ENCODE results near the gene OPRL1. TPM values are rescaled to one million over a fixed set of nuclear protein-coding genes. Genes with fewer than 3 reads are reported as not detected.

Gene OPRL1
- total RNA-seq: 0.49 TPM
- long read RNA-seq: 0 reads

GRCh38 chr20:64080013-64080812 is at the start of gene OPRL1:
Gene OPRL1, plus strand, starts transcription at chr20:64080082. Its CDS starts 12,639 bp downstream, at chr20:64092721.
- peak; percentile 72 for DNase-seq (ENCODE audit: missing footprints)
- ATAC-seq: peak; percentile 6
- intact Hi-C loops (cut with DNase I): loop anchor here (5.0 kb wide), 1 partner anchor 103 kb away; the partner anchor contains the start of gene SAMD10

GRCh38 chr20:64030371-64031134 is 49.3 kb upstream of the OPRL1 start:
- ATAC-seq: no peak
- intact Hi-C loops (cut with DNase I): no loop called here
- peak; percentile 68 for DNase-seq (ENCODE audit: missing footprints)

- intact Hi-C loops (cut with DNase I): no loop called here
- DNase-seq (ENCODE audit: missing footprints): peak; percentile 37
- no peak for ATAC-seq
Measured at GRCh38 chr20:64031822-64032314, 48.0 kb upstream of the OPRL1 start.

- ATAC-seq (no peak), DNase-seq (ENCODE audit: missing footprints) (peak; percentile 63)
- intact Hi-C loops (cut with DNase I): no loop called here
Measured at GRCh38 chr20:64032706-64033624, 46.9 kb upstream of the OPRL1 start.

- DNase-seq (ENCODE audit: missing footprints) (peak; percentile 67), ATAC-seq (peak; percentile 75)
- intact Hi-C loops (cut with DNase I): no loop called here
Measured at GRCh38 chr20:64033981-64034493, 45.8 kb upstream of the OPRL1 start.

- intact Hi-C loops (cut with DNase I): no loop called here
- ATAC-seq (no peak), DNase-seq (ENCODE audit: missing footprints) (peak; percentile 14)
Measured at GRCh38 chr20:64035066-64035932, 44.6 kb upstream of the OPRL1 start.

- intact Hi-C loops (cut with DNase I): no loop called here
- ATAC-seq (no peak), DNase-seq (ENCODE audit: missing footprints) (peak; percentile 46)
Measured at GRCh38 chr20:64035933-64036345, 43.9 kb upstream of the OPRL1 start, which contains the start of gene C20orf204. Gene C20orf204, plus strand, starts transcription at chr20:64036182. Its CDS starts 142 bp downstream, at chr20:64036324.

- ATAC-seq: no peak
- intact Hi-C loops (cut with DNase I): no loop called here
- peak; percentile 53 for DNase-seq (ENCODE audit: missing footprints)
Measured at GRCh38 chr20:64036346-64037198, 43.3 kb upstream of the OPRL1 start.

GRCh38 chr20:64037199-64037497 is 42.7 kb upstream of the OPRL1 start:
- DNase-seq (ENCODE audit: missing footprints) (peak; percentile 13), ATAC-seq (no peak)
- intact Hi-C loops (cut with DNase I): no loop called here

- peak; percentile 21 for DNase-seq (ENCODE audit: missing footprints)
- no peak for ATAC-seq
- intact Hi-C loops (cut with DNase I): loop anchor here (1.0 kb wide), 1 partner anchor 20 kb away; no protein-coding TSS in a partner anchor
Measured at GRCh38 chr20:64037498-64038213, 42.2 kb upstream of the OPRL1 start.

GRCh38 chr20:64038224-64038564 is 41.7 kb upstream of the OPRL1 start:
- no peak for DNase-seq (ENCODE audit: missing footprints)
- intact Hi-C loops (cut with DNase I): loop anchor here (1.0 kb wide), 1 partner anchor 19 kb away; no protein-coding TSS in a partner anchor
- no peak for ATAC-seq

- intact Hi-C loops (cut with DNase I): loop anchor here (1.0 kb wide), 3 partner anchors 16 to 82 kb away; no protein-coding TSS in a partner anchor
- peak; percentile 89 for DNase-seq (ENCODE audit: missing footprints)
- ATAC-seq: peak; percentile 80
Measured at GRCh38 chr20:64038565-64039292, 41.2 kb upstream of the OPRL1 start.

GRCh38 chr20:64039293-64040160 is 40.4 kb upstream of the OPRL1 start:
- intact Hi-C loops (cut with DNase I): loop anchor here (1.0 kb wide), 2 partner anchors 15 to 81 kb away; no protein-coding TSS in a partner anchor
- ATAC-seq (peak; percentile 46), DNase-seq (ENCODE audit: missing footprints) (no peak)

- intact Hi-C loops (cut with DNase I): no loop called here
Measured at GRCh38 chr20:64040231-64041039, 39.4 kb upstream of the OPRL1 start.

More at GRCh38 chr20:64040231-64041039, 39.4 kb upstream of the OPRL1 start:
- no peak for DNase-seq (ENCODE audit: missing footprints)
- no peak for ATAC-seq

Measured in Right ventricle myocardium inferior (tissue), 1 donor.